Neuron (in vitro differentiated cells): ENCODE results near the gene CD300E.

Experiments used
- H2AFZ ChIP-seq: one replicate; pipeline ENCODE4 v1.6.1; 2013; ENCODE audit warnings: low read depth, mild to moderate bottlenecking, inconsistent platforms, low read length, moderate library complexity
- H3K27me3 ChIP-seq: one replicate; pipeline ENCODE4 v1.6.1; 2013; ENCODE audit warnings: low read length; ENCODE audit not compliant: insufficient read depth
- H3K36me3 ChIP-seq: one replicate; pipeline ENCODE4 v1.6.1; 2013; ENCODE audit warnings: low read length; ENCODE audit not compliant: insufficient read depth
- H3K4me1 ChIP-seq: one replicate; pipeline ENCODE4 v1.6.1; 2013; ENCODE audit warnings: low read length; ENCODE audit not compliant: insufficient read depth
- H3K4me3 ChIP-seq: 2 replicates; pipeline ENCODE4 v1.5.1; 2013; ENCODE audit warnings: mild to moderate bottlenecking, low read length, moderate library complexity
- H3K9me3 ChIP-seq: one replicate; pipeline ENCODE4 v1.6.1; 2013; ENCODE audit warnings: low read length

CD300E gene

DNA sequence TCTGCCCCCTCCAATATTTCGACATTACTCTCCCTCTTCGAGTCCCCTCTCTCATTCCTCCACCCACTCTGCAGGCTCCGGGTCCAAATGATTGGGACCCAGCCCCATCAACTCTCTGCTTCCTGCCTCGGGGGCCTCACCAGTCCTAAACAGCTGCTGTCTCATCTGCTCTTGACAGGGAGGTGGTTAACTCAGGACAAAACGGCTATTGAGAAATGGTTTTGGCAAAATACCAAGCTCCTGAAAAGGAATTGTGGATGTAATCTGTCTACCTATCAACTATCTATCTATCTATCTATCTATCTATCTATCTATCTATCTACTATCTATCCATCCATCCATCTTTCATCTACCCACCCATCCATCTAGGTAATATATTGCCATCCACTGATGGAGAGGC is 58.4 kb downstream of the CD300E start:
- H3K27me3 ChIP-seq = peaks cover 7% of the 10 kb centered on the region
- H3K36me3 ChIP-seq = no peaks in the 10 kb centered on the region
- H3K9me3 ChIP-seq = no peaks in the 10 kb centered on the region

GRCh38 chr17:74563358-74563757 is 60.2 kb downstream of the CD300E start:
- no peak overlapping the region for H3K4me3 ChIP-seq
- H2AFZ ChIP-seq = no peak overlapping the region

More for the DNA sequence above, 58.4 kb downstream of the CD300E start:
- Histone ChIP-seq H3K4me1 (no peaks in the 10 kb centered on the region), H3K4me3 (no peak overlapping the region), H2AFZ (no peak overlapping the region)

DNA sequence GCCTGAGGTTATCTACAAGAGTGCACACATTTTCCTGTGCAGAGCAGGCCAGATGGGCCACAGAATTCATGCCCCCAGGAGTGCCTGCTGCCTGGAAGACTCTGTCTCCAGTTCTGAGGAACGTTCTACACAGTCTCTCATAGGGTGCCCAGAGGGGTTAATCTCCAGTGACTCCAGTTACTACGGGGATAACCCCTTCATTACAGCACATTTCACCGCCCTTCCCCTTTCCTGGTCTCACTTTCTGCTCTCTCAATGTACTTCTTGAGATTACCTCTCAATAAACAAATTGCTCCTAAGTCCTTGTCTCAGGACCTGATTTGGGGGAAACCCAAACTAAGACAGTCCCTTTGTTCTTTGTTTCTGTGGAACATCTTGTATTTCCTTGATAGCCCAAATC is 62.0 kb downstream of the CD300E start:
- Histone ChIP-seq H3K4me3 (no peak overlapping the region), H3K27me3 (peaks cover 7% of the 10 kb centered on the region), H3K9me3 (no peaks in the 10 kb centered on the region), H3K4me1 (no peaks in the 10 kb centered on the region), H3K36me3 (no peaks in the 10 kb centered on the region), H2AFZ (no peak overlapping the region)

More at GRCh38 chr17:74563358-74563757, 60.2 kb downstream of the CD300E start:
- H3K27me3 ChIP-seq = peaks cover 7% of the 10 kb centered on the region
- H3K36me3 ChIP-seq = no peaks in the 10 kb centered on the region
- no peaks in the 10 kb centered on the region for H3K9me3 ChIP-seq
- H3K4me1 ChIP-seq = no peaks in the 10 kb centered on the region
